Liver (tissue), 9 donors: ENCODE results near the gene COL24A1. TPM values are rescaled to one million over a fixed set of nuclear protein-coding genes. Genes with fewer than 3 reads are reported as not detected.

Experiments used
- DNase-seq: peaks from one replicate; pipeline ENCODE4 v3.0.0-alpha.2; 2017; ENCODE audit warnings: low spot score
- H3K27ac ChIP-seq, 2 donors: one replicate each; pipeline ENCODE4 v1.7.0; 2013; ENCODE audit warnings: inconsistent platforms in 2 of 2, low read length in 2 of 2, control low read depth in 1 of 2, low read depth in 1 of 2, mild to moderate bottlenecking in 1 of 2
- H3K27me3 ChIP-seq, 4 donors: one replicate each; pipeline versions ENCODE4 v1.6.1 to v1.7.0; 2013; ENCODE audit warnings: low read length in 3 of 4, inconsistent platforms in 1 of 4, mild to moderate bottlenecking in 1 of 4, moderate library complexity in 1 of 4; ENCODE audit not compliant: control insufficient read depth in 4 of 4, insufficient read depth in 4 of 4
- H3K36me3 ChIP-seq, 4 donors: one replicate each; pipeline versions ENCODE4 v1.6.1 to v1.7.0; 2013; ENCODE audit warnings: low read length in 3 of 4, mild to moderate bottlenecking in 3 of 4, low read depth in 1 of 4, moderate library complexity in 1 of 4; ENCODE audit not compliant: control insufficient read depth in 4 of 4, insufficient read depth in 3 of 4
- H3K4me1 ChIP-seq, 4 donors: one replicate each; pipeline versions ENCODE4 v1.6.1 to v1.7.0; 2013; ENCODE audit warnings: low read length in 3 of 4, mild to moderate bottlenecking in 3 of 4, moderate library complexity in 1 of 4; ENCODE audit not compliant: control insufficient read depth in 4 of 4, insufficient read depth in 4 of 4
- H3K4me3 ChIP-seq, 3 donors: one replicate each; pipeline versions ENCODE4 v1.6.1 to v1.7.0; 2013; ENCODE audit warnings: low read length in 3 of 3, control low read depth in 1 of 3, low read depth in 1 of 3, mild to moderate bottlenecking in 1 of 3
- H3K9ac ChIP-seq, 2 donors: one replicate each; pipeline ENCODE4 v1.7.0; 2013; ENCODE audit warnings: low read length in 2 of 2, mild to moderate bottlenecking in 2 of 2, moderate library complexity in 2 of 2, control low read depth in 1 of 2, low read depth in 1 of 2
- H3K9me3 ChIP-seq, 4 donors: one replicate each; pipeline versions ENCODE4 v1.6.1 to v1.7.0; 2013; ENCODE audit warnings: low read length in 3 of 4; ENCODE audit not compliant: control insufficient read depth in 4 of 4
- EGR1 ChIP-seq, 2 donors: IDR thresholded peaks; 2 replicates each; pipeline ENCODE4 v1.6.1; 2016 to 2018; ENCODE audit warnings: antibody characterized with exemption in 2 of 2, low read depth in 2 of 2
- FOXA1 ChIP-seq: IDR thresholded peaks from 2 replicates; pipeline ENCODE4 v1.6.1; 2016; ENCODE audit warnings: antibody characterized with exemption
- FOXA2 ChIP-seq: IDR thresholded peaks from 2 replicates; pipeline ENCODE4 v1.6.1; 2016; ENCODE audit warnings: antibody characterized with exemption
- GABPA ChIP-seq, 2 donors: IDR thresholded peaks in 1 of 2; conservative IDR thresholded peaks in 1 of 2; 2 replicates each; pipeline ENCODE4 v1.6.1; 2016; ENCODE audit warnings: antibody characterized with exemption in 2 of 2, mild to moderate bottlenecking in 1 of 2, moderate library complexity in 1 of 2
- HNF4A ChIP-seq, 2 donors: conservative IDR thresholded peaks; 2 replicates each; pipeline ENCODE4 v1.6.1; 2016; ENCODE audit warnings: antibody characterized with exemption in 2 of 2, mild to moderate bottlenecking in 2 of 2
- HNF4G ChIP-seq: IDR thresholded peaks from 2 replicates; pipeline ENCODE4 v1.6.1; 2016; ENCODE audit warnings: antibody characterized with exemption
- JUND ChIP-seq, 2 donors: IDR thresholded peaks; 2 replicates each; pipeline ENCODE4 v1.6.1; 2016; ENCODE audit warnings: antibody characterized with exemption in 2 of 2
- NR2F2 ChIP-seq: IDR thresholded peaks from 2 replicates; pipeline ENCODE4 v1.6.1; 2016; ENCODE audit warnings: antibody characterized with exemption
- RAD21 ChIP-seq, 2 donors: IDR thresholded peaks; 2 replicates each; pipeline ENCODE4 v1.6.1; 2016; ENCODE audit warnings: antibody characterized with exemption in 2 of 2, mild to moderate bottlenecking in 2 of 2
- RXRA ChIP-seq, 2 donors: IDR thresholded peaks; 2 replicates each; pipeline ENCODE4 v1.6.1; 2017 to 2018; ENCODE audit warnings: antibody characterized with exemption in 2 of 2, mild to moderate bottlenecking in 1 of 2
- SP1 ChIP-seq: IDR thresholded peaks from 2 replicates; pipeline ENCODE4 v1.6.1; 2018; ENCODE audit warnings: antibody characterized with exemption, mild to moderate bottlenecking
- TAF1 ChIP-seq: conservative IDR thresholded peaks from 2 replicates; pipeline ENCODE4 v1.6.1; 2016; ENCODE audit warnings: antibody characterized with exemption, mild to moderate bottlenecking
- WGBS: extraction: QIAGEN DNeasy Blood & Tissue Kit; methylation state at CpG from one replicate; pipeline ENCODE4 v1.1.7; 2013; 5-methylcytosine and 5-hydroxymethylcytosine counted together
- polyA plus RNA-seq, 2 donors: library from polyadenylated mRNA; stranded (reverse) in 1 of 2; unstranded in 1 of 2; fragments of 200-250 nt in 1 of 2; fragments of >200 nt in 1 of 2; fragmentation: Nextera tagmentation in 1 of 2; extraction: Ambion mirVana in 1 of 2; gene quantifications; one replicate each; pipeline versions ENCODE4 v1.2.1 to v1.2.3, GENCODE V29; 2013 to 2015
- total RNA-seq, 2 donors: library from RNA; depleted of rRNA; stranded (reverse); fragments of >200 nt; gene quantifications; one replicate each; pipeline ENCODE4 v1.2.3, GENCODE V29; 2014
- TF ChIP-seq, protein P1 (sequence below): IDR thresholded peaks from 2 replicates; pipeline ENCODE4 v1.6.1; 2016; ENCODE audit warnings: antibody characterized with exemption
- TF ChIP-seq, protein P2 (sequence below): IDR thresholded peaks from 2 replicates; pipeline ENCODE4 v1.6.1; 2016; ENCODE audit warnings: antibody characterized with exemption
- TF ChIP-seq, protein P3 (sequence below): fragments of 150-350 bp; IDR thresholded peaks from 2 replicates; pipeline ENCODE4 v1.5.1; 2017; ENCODE audit warnings: improper control_type of control experiment, low read depth, low read length; ENCODE audit not compliant: missing input control
- TF ChIP-seq, protein P4 (sequence below): IDR thresholded peaks from 2 replicates; pipeline ENCODE4 v1.6.1; 2016; ENCODE audit warnings: antibody characterized with exemption, mild to moderate bottlenecking
- TF ChIP-seq, protein P5 (sequence below): IDR thresholded peaks from 2 replicates; pipeline ENCODE4 v1.6.1; 2016; ENCODE audit warnings: antibody characterized with exemption
- donor health status: healthy.
- donor health status: healthy.
- donor health status: healthy.
- donor health status: healthy.
- donor health status: healthy.

Gene COL24A1
- total and polyA plus RNA-seq, 4 donors: under 0.01 to 0.28 (median 0.01) TPM; not detected in 1

DNA sequence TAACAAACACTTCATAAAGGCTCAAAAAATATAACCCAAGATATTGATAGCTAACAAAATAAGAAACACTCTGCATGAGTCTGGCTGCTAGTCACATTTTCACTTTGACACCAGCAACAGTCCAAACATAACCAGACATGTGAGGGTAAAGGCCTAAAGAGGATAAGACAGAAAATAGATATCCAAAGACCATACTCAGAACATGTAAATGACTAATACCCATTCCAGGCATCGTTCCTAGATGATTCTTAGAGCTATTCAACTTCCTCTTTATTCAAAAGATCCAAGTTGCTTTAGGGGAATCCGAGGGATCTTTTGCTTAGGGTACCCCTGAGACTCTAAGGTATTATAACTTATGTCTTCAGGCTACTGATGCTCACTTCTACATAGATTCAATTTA is 5.1 kb downstream of the COL24A1 start:
- 53% methylated on average over 2 of the region's 2 CpGs for WGBS
- Histone ChIP-seq H3K9ac (no peak overlapping the region), H3K9me3 (no peaks in the 10 kb centered on the region), H3K4me3 (no peak overlapping the region), H3K27ac (no peak overlapping the region), H3K4me1 (peaks cover 4 to 19% (median 18%) of the 10 kb centered on the region in 4 donors), H3K27me3 (peaks cover 0 to 6% (median 0%) of the 10 kb centered on the region in 4 donors), H3K36me3 (no peaks in the 10 kb centered on the region)
- no peak for TF ChIP-seq GABPA (IDR thresholded peaks at IDR 0.05 in 1 of 2, conservative IDR thresholded peaks at IDR 0.05 in 1 of 2)
- TF ChIP-seq HNF4A (conservative IDR thresholded peaks at IDR 0.05): no peak
- TF ChIP-seq, protein P1, sequence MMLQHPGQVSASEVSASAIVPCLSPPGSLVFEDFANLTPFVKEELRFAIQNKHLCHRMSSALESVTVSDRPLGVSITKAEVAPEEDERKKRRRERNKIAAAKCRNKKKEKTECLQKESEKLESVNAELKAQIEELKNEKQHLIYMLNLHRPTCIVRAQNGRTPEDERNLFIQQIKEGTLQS: no peak
- no peak for TF ChIP-seq NR2F2
- TF ChIP-seq RAD21 (IDR thresholded peaks at IDR 0.05): no peak
- TF ChIP-seq, protein P2, sequence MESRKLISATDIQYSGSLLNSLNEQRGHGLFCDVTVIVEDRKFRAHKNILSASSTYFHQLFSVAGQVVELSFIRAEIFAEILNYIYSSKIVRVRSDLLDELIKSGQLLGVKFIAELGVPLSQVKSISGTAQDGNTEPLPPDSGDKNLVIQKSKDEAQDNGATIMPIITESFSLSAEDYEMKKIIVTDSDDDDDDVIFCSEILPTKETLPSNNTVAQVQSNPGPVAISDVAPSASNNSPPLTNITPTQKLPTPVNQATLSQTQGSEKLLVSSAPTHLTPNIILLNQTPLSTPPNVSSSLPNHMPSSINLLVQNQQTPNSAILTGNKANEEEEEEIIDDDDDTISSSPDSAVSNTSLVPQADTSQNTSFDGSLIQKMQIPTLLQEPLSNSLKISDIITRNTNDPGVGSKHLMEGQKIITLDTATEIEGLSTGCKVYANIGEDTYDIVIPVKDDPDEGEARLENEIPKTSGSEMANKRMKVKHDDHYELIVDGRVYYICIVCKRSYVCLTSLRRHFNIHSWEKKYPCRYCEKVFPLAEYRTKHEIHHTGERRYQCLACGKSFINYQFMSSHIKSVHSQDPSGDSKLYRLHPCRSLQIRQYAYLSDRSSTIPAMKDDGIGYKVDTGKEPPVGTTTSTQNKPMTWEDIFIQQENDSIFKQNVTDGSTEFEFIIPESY: no peak
- TF ChIP-seq, protein P3, sequence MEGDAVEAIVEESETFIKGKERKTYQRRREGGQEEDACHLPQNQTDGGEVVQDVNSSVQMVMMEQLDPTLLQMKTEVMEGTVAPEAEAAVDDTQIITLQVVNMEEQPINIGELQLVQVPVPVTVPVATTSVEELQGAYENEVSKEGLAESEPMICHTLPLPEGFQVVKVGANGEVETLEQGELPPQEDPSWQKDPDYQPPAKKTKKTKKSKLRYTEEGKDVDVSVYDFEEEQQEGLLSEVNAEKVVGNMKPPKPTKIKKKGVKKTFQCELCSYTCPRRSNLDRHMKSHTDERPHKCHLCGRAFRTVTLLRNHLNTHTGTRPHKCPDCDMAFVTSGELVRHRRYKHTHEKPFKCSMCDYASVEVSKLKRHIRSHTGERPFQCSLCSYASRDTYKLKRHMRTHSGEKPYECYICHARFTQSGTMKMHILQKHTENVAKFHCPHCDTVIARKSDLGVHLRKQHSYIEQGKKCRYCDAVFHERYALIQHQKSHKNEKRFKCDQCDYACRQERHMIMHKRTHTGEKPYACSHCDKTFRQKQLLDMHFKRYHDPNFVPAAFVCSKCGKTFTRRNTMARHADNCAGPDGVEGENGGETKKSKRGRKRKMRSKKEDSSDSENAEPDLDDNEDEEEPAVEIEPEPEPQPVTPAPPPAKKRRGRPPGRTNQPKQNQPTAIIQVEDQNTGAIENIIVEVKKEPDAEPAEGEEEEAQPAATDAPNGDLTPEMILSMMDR: no peak
- TF ChIP-seq FOXA1: no peak
- TF ChIP-seq SP1: no peak
- TF ChIP-seq, protein P4, sequence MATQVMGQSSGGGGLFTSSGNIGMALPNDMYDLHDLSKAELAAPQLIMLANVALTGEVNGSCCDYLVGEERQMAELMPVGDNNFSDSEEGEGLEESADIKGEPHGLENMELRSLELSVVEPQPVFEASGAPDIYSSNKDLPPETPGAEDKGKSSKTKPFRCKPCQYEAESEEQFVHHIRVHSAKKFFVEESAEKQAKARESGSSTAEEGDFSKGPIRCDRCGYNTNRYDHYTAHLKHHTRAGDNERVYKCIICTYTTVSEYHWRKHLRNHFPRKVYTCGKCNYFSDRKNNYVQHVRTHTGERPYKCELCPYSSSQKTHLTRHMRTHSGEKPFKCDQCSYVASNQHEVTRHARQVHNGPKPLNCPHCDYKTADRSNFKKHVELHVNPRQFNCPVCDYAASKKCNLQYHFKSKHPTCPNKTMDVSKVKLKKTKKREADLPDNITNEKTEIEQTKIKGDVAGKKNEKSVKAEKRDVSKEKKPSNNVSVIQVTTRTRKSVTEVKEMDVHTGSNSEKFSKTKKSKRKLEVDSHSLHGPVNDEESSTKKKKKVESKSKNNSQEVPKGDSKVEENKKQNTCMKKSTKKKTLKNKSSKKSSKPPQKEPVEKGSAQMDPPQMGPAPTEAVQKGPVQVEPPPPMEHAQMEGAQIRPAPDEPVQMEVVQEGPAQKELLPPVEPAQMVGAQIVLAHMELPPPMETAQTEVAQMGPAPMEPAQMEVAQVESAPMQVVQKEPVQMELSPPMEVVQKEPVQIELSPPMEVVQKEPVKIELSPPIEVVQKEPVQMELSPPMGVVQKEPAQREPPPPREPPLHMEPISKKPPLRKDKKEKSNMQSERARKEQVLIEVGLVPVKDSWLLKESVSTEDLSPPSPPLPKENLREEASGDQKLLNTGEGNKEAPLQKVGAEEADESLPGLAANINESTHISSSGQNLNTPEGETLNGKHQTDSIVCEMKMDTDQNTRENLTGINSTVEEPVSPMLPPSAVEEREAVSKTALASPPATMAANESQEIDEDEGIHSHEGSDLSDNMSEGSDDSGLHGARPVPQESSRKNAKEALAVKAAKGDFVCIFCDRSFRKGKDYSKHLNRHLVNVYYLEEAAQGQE: no peak
- TF ChIP-seq FOXA2: no peak
- no peak for TF ChIP-seq TAF1
- no peak for TF ChIP-seq EGR1 (IDR thresholded peaks at IDR 0.05; ENCODE audit: low read depth in 2 of 2)
- TF ChIP-seq HNF4G: no peak
- TF ChIP-seq JUND (IDR thresholded peaks at IDR 0.05): no peak
- DNase-seq: no peak

DNA sequence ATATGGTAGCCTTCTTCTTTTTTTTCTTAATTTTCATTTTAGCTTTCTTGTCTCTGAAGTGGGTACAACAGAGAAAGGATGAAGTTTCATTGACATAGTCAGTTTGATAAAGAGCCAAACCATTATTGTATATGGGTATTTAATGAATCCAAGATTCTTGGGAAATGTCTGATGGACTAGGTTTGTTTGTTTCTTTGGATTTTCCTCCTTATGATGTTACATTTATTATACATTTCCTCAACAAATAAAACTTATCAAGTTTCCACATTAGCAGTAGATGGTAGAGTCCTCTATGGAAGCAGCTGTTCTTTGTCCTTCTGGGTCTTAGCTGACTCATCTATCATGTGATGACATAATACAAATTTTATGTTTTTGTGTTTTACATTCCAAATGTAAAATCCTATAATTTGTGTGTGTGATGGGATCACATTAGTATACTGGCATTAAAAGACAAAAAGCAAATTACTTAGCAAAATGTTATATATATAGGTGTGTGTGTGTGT is 6.0 kb downstream of the COL24A1 start:
- Histone ChIP-seq H3K9me3 (no peaks in the 10 kb centered on the region), H3K27me3 (peaks cover 0 to 6% (median 0%) of the 10 kb centered on the region in 4 donors), H3K36me3 (no peaks in the 10 kb centered on the region), H3K4me3 (no peak overlapping the region), H3K4me1 (peaks cover 4 to 10% (median 9%) of the 10 kb centered on the region in 4 donors), H3K27ac (no peak overlapping the region), H3K9ac (no peak overlapping the region)
- TF ChIP-seq FOXA2: no peak
- no peak for TF ChIP-seq EGR1 (IDR thresholded peaks at IDR 0.05; ENCODE audit: low read depth in 2 of 2)
- no peak for TF ChIP-seq SP1
- no peak for TF ChIP-seq TAF1
- TF ChIP-seq, protein P3: no peak
- TF ChIP-seq, protein P2: no peak
- no peak for TF ChIP-seq HNF4G
- no peak for TF ChIP-seq RXRA (IDR thresholded peaks at IDR 0.05)
- TF ChIP-seq, protein P1: no peak
- no peak for TF ChIP-seq NR2F2
- TF ChIP-seq, protein P5, sequence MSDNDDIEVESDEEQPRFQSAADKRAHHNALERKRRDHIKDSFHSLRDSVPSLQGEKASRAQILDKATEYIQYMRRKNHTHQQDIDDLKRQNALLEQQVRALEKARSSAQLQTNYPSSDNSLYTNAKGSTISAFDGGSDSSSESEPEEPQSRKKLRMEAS: no peak
- TF ChIP-seq GABPA (IDR thresholded peaks at IDR 0.05 in 1 of 2, conservative IDR thresholded peaks at IDR 0.05 in 1 of 2): no peak
- TF ChIP-seq RAD21 (IDR thresholded peaks at IDR 0.05): no peak
- no peak for TF ChIP-seq JUND (IDR thresholded peaks at IDR 0.05)
- DNase-seq: no peak
